Liver (tissue), 3 donors: ENCODE data around the gene OGFOD3.

Source experiments
- MAX ChIP-seq: IDR thresholded peaks from 2 replicates; pipeline ENCODE4 v1.6.1; 2016; ENCODE audit warnings: antibody characterized with exemption
- RAD21 ChIP-seq, 2 donors: IDR thresholded peaks; 2 replicates each; pipeline ENCODE4 v1.6.1; 2016; ENCODE audit warnings: antibody characterized with exemption in 2 of 2, mild to moderate bottlenecking in 2 of 2
- TF ChIP-seq, protein P1 (sequence below): fragments of 150-350 bp; IDR thresholded peaks from 2 replicates; pipeline ENCODE4 v1.5.1; 2017; ENCODE audit warnings: improper control_type of control experiment, low read depth, low read length; ENCODE audit not compliant: missing input control
- donor health status: healthy.
- donor health status: healthy.

DNA sequence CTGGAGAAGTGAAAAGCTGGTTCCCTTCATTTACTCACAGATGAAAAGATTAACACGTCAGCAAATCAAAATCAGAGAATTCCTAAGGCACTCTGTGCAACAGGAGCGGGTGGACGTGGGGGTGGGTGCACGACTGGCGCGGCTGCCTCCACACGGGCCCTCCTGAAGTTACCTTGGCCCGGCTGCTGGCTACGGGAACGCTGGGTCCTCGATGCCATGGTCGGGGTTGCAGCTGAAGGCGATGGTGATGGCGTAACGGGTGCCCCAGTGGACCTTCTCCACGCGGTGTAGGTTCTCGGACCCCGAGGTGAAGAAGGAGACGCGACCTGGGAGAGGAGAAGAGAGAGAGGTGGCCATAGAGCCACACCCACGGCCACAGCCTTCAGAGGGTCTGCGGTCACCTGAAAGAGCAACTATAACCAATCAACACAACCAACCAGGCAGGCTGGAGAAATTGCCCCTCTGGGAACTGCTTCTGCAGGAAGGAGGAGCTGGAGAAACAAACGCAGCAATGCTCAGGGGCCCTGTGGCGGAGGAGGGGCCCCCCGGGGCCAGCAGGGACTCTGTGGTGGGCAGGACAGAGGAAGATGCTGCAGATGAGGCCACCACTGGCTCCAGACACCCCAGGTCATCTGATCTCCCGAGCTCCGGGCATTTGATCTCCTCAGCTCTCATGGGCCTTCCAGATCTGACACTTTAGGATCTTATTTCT lies 26.0 kb downstream of the OGFOD3 start:
- TF ChIP-seq, protein P1, sequence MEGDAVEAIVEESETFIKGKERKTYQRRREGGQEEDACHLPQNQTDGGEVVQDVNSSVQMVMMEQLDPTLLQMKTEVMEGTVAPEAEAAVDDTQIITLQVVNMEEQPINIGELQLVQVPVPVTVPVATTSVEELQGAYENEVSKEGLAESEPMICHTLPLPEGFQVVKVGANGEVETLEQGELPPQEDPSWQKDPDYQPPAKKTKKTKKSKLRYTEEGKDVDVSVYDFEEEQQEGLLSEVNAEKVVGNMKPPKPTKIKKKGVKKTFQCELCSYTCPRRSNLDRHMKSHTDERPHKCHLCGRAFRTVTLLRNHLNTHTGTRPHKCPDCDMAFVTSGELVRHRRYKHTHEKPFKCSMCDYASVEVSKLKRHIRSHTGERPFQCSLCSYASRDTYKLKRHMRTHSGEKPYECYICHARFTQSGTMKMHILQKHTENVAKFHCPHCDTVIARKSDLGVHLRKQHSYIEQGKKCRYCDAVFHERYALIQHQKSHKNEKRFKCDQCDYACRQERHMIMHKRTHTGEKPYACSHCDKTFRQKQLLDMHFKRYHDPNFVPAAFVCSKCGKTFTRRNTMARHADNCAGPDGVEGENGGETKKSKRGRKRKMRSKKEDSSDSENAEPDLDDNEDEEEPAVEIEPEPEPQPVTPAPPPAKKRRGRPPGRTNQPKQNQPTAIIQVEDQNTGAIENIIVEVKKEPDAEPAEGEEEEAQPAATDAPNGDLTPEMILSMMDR: no peak
- TF ChIP-seq MAX (no peak), RAD21 (IDR thresholded peaks at IDR 0.05) (no peak)
